HG03159 (cell line): ENCODE data around the gene TMEM244.
"Not testable (repeated sequence)": the region's sequence is repeated elsewhere in the genome, so short reads cannot be mapped to it uniquely, and the experiment has no call there.

Experiments used
- ATAC-seq: cut with Tn5 transposase; IDR thresholded peaks from one replicate; pipeline ENCODE4 v1.9.1; 2021; ENCODE audit warnings: mild to moderate bottlenecking, moderate library complexity; ENCODE audit not compliant: unreplicated experiment

Gene TMEM244

DNA sequence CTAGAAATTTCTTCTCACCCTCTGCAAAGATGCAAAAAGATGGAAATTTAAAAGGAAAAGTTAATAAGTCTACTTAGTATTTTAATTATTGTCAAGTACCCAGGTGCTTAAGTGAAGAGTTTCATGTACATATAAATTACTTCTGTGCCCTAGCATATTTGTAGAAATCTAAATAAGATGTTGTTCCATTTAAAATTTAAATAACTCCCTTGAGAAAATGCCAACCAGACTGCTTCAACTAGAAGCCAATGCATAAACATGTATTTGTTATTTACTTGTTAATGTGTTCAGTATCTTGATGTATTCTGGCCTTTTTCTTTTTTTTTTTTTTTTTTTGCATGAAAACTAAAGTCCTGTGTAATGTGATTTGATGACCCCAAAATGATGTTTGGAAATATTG is 6.3 kb upstream of the TMEM244 start:
- ATAC-seq = no peak

GRCh38 chr6:129866688-129867087 is 5.6 kb upstream of the TMEM244 start:
- no peak for ATAC-seq

- ATAC-seq = no peak
Observed at GRCh38 chr6:129866256-129866655, 5.1 kb upstream of the TMEM244 start.

DNA sequence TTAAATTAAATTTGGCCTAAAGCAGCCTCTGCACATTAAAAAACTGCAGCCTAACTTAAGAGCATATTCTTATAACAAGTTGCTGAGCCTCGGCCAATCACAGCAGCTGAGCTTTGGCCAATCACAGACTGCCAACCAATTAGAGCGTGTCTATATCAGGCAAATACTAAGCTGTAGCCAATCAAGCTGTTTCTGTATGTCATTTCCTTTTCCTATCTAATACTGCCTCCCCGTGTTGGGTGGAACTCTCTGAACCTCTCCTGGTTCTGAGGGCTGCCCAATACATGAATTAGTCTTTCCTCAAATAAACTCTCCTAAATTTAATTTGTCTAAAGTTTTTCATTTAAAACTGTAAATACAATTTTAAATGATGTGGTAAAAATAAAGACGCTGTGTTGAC is 3.9 kb upstream of the TMEM244 start:
- no peak for ATAC-seq

GRCh38 chr6:129863664-129864063 is 2.5 kb upstream of the TMEM244 start:
- no peak for ATAC-seq

DNA sequence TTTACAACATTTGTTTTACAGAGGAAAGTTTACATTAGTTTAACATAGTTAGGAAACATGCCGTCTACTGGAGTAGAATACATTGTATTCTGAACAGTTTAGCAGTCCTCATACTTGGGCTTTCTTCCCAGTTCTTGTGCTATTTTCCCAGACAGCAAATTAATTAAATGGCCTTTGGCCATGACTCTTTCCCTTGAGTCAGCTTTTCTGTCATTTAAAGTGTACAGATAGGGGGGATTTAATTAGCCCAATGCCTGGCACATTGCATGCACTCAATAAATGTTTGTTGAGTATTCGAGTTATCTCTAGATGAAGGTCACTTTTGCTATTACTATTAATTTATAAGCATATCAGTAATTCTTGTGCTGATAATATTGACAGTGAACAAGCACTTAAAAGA is 1.6 kb downstream of the TMEM244 start:
- ATAC-seq = no peak

- no peak for ATAC-seq
Observed at GRCh38 chr6:129857838-129858237, 3.3 kb downstream of the TMEM244 start.

DNA sequence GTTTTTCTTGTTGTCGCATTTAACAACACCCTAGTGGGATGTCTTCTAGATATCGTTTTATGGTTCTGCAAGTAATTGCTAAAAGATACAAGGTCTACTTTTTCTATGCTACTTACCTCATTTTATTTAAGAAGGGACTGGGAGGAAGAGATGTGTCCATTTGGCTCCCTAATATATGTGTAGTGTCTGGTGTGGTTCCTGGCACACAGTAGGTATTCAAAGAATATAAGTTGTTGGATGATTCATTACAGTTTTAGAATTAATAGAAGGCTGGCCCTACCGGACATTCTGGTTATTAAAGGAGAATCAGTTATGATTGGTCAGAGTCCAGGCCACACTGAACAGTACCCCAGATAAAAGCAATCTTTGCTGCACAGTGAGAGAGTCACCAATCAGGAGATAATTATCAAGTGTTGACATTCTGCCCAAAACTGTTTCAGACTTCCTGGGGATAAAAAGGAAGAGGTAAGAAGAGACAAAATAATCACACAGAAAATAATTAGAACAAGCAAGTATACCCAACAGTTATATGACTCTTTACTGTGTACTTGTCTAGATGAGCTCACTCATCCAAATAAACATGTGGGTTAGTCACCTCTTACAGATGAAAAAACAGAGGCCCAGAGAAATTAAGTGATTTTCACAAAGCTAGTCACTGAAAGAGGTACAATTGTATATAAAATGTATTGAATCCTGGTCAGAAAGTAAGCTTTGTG is 7.0 kb downstream of the TMEM244 start:
- ATAC-seq = no peak

GRCh38 chr6:129852257-129852858 is 8.8 kb downstream of the TMEM244 start:
- no peak for ATAC-seq

- ATAC-seq = no peak
Observed at GRCh38 chr6:129849456-129849855, 11.7 kb downstream of the TMEM244 start.

GRCh38 chr6:129846761-129847160 is 14.4 kb downstream of the TMEM244 start:
- ATAC-seq = no peak

DNA sequence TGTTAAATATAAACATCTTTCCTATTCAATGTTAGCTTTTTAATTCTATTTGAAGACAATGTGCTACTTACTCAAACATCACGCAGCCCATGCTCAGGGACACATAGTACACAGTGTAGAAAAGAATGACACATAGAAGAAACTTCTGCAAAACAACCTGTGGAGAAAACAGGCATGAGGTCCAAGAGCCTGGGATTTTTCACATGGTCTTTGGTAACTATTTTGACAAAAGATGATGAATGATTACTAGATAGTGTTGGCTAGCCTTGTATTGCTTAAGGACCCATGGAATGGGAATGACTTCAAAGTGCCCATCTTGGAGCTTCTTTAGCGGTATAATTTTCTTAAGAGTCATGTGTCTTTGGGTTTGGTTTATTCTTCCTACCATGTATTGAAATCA is 15.4 kb downstream of the TMEM244 start:
- ATAC-seq = no peak

GRCh38 chr6:129844118-129844891 is 16.8 kb downstream of the TMEM244 start:
- no peak for ATAC-seq

- no peak for ATAC-seq
Observed at GRCh38 chr6:129843573-129843972, 17.5 kb downstream of the TMEM244 start.

DNA sequence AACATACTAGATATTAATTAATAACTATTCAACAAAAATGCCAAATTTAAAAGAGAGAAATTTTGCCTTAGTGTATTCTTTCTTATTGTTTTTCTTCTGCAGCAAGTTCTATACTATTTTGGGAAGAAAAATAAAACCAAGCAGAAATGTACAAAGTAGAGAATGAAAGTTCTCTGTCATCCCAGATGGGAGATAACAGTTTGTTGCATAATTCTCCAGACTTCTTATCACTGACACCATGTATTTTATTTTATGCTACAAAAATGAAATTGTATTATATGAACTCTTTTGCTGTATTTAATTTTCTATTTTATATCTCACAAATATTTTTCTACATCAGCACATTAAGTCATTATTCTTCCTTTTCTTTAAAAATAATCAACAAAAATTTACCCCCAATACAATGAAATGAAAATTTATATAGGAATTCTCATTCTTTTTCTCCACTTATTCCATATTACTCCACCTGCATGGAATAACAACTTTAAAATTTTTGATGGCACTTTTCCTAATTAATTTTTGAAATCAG is 18.2 kb downstream of the TMEM244 start:
- no peak for ATAC-seq

DNA sequence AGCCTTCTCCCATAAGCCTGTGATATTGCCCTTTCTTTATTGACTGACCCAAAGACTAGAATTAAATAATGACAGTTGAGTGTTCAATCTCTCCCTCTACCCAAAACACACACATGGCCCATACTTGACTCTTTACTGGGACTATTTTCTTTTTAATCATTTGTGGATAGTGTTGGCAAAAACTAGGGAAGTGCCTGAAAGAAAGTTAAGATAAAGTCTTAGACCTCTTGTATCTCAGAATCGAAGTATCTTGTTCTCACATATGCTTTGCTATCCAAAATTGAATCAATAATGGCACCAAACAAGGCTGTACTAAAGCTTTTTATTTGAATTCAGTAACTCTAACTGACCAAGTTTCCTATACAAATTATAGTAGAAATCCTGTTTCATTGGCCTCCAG is 19.0 kb downstream of the TMEM244 start:
- ATAC-seq = no peak

DNA sequence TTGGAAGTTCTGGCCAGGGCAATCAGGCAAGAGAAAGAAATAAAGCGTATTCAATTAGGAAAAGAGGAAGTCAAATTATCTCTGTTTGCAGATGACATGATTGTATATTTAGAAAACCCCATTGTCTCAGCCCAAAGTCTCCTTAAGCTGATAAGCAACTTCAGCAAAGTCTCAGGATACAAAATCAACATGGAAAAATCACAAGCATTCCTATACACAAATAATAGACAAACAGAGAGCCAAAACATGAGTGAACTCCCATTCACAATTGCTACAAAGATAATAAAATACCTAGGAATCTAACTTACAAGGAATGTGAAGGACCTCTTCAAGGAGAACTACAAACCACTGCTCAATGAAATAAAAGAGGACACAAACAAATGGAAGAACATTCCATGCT is 21.6 kb downstream of the TMEM244 start:
- ATAC-seq = not testable (repeated sequence)

- ATAC-seq = no peak
Observed at GRCh38 chr6:129835691-129836090, 25.4 kb downstream of the TMEM244 start.

DNA sequence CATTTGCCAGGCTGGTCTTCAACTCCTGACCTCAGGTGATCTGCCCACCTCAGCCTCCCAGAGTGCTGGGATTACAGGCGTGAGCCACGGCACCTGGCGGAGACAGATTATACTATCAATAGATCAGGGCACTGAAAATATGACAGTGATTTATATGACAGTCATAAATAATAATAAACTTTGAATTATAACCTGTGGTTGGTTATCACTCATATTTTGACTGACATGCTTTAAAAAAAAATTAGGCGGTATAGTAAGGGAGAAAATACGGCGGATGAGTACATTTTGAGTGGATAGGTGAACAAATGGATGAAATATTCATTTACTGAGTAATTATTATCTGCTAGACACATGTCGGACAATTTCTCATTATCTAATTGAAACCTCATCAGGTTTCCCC is 28.8 kb downstream of the TMEM244 start:
- no peak for ATAC-seq

DNA sequence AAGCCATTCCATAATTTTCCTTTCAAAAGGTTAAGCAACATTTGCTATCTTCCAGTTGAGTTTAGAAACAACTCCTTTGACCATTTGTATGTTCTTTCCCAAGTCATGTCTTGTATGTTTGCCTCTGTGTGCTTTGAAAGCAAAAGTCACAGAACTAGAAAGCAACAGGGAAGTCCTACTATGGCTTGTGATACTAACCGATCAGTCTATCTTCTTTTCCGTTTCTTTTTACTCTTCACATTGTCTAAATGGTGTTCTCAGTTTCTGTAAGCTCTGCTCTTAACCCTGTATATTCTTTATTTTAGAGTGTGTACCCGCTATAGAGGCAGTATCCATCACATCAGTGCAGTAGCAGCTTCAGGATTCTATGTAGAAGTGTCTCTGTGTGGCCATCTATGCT is 32.9 kb downstream of the TMEM244 start:
- no peak for ATAC-seq

GRCh38 chr6:129818251-129818650 is 42.9 kb downstream of the TMEM244 start:
- no peak for ATAC-seq

GRCh38 chr6:129817821-129818220 is 43.3 kb downstream of the TMEM244 start:
- no peak for ATAC-seq
